ENCODE data around the gene ATP8B3.

Gene ATP8B3

GRCh38 chr19:1754018-1754635 lies 57.9 kb downstream of the ATP8B3 start:
- DNase-seq = no peak

DNA sequence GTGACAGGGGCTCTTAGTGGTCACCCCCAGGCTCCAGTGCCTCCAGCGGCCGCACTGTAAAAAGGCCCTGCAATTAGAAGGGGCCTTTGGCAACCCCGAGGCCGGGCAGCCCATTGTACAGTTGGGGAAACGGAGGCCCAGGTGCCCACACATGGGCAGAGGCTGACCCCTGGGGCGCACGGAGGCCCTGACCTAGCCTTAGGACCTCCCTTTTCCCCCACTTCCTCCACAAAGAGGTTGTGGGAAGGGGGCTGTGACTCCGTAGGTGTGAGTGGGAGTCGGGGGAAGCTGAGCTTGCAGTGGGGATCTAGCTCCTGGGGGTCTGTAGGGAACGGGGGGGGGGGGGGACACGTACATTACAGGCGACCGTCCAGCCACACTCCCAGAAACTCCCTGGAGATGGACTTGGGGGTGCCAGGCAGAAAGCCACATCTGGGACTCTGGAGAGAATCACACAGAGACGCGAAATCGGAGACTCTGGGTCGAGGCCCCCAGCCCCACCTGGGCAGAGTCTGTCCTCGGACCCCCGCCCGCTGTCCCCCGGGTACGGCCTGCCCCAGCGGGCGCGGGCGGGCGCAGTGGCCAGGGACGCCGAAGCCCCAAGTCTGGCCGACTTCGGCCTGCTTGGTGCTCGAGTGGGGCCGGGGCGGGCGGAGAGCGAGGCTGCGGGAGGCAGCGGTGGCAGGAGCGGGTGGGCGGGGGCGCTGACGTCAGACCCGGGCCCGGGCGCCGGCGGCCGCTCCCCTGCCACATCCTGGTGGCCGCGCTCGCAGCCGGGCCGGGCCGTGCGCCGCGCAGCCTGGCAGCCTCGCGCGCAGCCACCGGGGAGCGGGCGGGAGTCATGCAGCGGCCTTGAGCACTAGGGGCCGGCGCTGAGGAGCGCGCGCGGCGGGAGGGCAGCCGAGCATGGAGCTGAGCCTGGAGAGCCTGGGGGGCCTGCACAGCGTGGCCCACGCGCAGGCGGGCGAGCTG lies 59.0 kb downstream of the ATP8B3 start, which contains the start of gene ONECUT3:
Gene ONECUT3 (plus strand): TSS at position 750 of the 972 bp plus-strand sequence. CDS start 157 bp downstream, at position 907.
- DNase-seq = no peak

DNA sequence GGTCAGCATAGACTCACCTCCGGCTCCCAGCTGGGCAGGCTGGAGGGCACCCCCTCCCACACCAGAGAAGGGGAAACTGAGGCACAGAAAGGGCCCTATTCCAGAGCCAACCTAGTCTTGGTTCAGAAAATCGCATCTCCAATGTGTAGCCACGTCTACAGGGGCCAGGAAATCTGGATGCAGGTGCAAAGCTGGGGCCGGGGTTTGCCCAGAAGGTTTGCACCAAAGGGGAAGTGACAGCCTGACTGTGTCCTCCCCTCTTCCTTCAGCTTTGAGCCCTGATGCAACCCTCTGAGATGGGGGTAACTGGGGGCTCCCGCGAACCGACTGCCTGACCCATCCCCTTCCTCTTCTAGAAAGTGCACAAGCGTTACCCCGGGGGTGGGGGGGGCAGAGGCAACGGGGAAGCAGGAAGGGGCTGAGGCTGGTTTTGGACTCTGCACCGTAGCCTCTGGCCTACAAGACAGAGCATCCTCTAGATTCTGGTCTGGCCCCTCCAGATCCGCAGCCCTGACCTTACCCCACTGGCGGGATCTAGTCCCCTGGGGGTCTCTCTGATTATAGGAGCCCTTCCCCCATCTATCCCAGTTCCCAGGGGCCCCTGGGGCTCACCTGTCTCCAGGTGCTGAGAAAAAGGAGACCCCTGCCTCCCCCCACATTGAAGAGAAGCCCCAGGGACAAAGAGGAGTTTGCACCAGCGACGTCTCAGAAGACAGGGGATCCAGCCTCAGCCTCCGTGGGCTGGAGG lies 59.9 kb downstream of the ATP8B3 start:
- no peak for DNase-seq

GRCh38 chr19:1751367-1752008 lies 60.6 kb downstream of the ATP8B3 start:
- no peak for DNase-seq

DNA sequence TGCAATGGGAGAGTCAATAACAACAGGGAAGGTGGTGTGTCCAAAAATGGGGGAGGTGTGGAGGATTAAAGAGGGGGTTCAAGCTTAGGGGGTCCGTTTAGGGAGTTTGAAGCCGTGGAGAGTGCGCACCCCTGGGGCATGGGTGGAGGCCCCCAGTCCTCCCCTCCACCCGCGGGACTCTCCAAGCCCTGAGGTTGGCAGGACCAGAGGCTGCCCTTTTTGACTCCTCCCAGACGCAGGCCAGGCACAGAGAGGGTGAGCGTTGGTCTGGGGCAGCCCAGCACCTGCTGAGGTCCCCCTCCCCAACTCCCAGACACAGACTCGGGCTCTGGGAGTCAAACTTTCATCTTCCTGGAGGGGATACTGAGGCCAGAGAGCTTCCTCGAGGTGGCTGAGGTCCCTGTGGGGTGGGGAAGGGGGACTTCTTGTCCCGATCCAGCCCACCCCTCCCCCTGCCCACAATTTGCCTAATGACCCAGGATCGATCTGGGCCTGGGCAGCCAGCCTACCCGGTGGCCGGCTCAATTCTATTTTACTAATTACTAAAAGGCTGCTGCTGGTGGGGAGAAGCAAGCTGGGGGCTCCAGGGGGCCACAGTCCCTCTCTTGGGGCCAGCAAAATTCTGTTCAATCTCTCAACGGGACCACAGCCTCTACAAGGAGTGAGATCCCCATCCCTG lies 61.6 kb downstream of the ATP8B3 start:
- DNase-seq = no peak

DNA sequence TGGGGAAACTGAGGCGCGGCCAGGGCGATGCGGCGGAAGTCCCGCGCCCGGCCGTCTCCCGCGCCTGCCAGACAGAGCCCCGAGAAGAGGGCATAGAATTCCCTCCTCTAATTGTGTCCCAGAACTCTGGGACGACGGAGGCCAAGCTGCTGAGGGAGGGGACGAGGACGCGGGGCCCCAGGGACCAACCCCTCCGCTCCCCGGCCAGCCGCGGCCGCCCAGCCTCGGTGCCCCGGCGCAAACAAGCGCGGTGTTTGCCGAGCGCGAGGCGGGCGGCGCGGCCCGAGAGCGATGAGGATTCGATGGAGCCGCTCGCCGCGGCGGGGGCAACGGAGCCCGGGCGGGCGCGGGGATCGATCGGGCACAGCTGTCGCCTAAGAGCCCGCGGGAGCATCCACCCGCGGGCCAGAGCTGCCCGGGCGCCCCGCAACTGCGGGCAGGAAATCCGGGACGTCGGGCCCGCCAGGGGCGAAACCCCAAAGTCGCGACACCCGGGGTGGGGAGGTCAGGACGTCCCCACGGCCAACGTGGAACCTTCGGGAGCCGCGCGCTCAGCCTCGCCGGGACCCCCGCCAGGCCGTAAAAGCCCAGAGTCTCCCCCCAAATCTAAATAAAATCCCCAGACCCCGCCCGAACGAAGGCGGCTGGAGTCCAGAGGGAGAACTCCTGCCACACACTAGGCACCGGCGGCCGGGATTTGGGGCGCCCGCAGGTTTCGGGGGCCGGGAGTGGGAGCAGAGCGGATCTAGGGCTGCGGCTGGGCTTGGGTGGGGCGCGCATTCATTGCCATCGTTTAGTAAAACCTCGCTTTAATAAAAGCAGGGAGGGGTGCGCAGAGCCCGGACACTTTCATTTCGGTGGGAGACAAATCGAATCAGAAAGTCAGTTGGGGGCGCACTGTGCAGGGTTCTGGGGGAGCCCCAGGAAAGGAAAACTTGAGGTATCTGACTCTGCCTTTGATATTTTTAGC lies 62.4 kb downstream of the ATP8B3 start:
- no peak for DNase-seq

GRCh38 chr19:1748873-1749341 lies 63.2 kb downstream of the ATP8B3 start:
- no peak for DNase-seq

- no peak for DNase-seq
Observed at GRCh38 chr19:1748115-1748872, 63.8 kb downstream of the ATP8B3 start.

GRCh38 chr19:1747285-1748114 lies 64.6 kb downstream of the ATP8B3 start:
- DNase-seq = no peak

- no peak for DNase-seq
Observed at GRCh38 chr19:1746401-1747284, 65.4 kb downstream of the ATP8B3 start.

DNA sequence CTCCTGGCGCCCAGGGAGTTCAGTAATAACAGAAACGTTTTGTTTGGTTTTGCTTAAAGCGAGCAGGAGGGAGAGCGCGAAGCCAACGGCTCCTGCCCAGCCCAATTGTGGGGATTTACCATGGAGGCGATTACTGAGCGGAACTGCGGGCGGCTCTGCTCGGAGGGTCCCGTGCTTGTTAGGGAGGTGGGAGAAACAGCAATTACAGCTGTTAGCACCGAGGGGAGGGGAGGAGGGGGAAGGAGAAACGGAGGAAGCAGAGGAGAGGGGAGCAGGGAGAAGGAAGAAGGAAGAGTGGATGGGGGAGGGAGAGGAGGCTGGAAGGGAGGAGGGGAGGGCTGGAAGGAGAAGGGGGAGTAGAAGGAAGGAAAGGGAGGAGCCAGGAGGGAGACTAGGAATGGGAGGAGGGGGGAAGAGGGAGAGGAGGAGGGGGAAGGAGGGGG lies 66.5 kb downstream of the ATP8B3 start:
- DNase-seq = no peak

GRCh38 chr19:1744822-1745563 lies 67.1 kb downstream of the ATP8B3 start:
- DNase-seq = no peak

DNA sequence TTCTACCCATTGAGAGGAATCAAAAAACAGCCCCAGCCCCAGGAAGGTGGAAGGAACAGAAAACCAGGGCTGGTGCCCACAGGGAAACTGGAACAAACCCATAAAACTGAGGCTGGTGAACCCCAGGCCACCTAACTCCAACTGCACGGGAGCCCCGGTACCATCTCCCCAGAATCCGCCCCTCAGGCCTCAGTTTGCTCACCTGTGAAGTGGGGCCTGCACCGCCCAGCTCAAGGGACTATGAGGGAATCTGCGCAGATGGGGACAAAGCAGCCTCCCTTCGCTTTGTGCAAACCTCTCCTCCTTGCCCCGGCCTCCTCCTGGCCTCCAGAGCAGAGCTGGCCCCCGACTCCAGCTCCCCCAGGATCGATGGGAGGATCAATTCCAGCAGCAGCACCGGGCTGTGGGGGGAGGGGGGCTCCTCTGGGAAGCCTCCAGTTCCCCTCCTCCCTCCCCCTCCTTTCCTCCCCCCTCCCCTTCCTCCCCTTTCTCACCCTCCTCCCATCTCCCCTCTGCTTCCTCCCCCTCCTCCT lies 67.9 kb downstream of the ATP8B3 start:
- no peak for DNase-seq

DNA sequence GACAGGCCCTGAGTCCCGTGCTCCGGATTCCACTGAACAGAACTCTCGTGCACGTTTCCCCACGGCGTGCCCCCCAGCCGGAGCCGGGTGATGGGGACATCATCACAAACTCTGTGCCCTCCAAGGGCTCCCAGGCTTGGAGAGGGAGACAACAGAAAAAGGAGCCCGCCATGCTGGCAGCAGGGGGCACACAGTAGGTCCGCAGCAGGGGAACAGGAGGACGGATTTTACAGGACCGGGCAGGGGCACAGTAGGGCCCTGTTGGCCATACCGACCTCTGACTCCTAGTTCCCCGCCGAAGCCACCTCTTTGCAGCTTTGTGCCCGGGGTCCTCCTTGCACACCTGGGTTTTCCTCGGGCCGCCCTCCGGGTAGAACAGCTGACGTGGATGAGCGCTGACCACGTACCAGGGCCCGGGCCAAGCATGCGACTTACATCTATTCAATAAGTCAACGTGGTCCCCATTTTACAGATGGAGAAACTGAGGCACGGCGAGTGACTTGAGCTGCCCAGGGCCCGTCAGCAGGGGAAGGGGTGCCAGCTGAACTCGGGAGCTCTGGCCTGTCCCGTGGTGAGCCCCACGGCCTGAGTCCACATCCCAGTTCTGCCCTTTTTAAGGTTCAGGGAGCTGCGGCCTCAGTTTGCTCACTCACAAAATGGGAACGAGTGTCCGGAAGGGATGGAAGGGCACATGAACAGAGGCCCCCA lies 68.9 kb downstream of the ATP8B3 start:
- no peak for DNase-seq

DNA sequence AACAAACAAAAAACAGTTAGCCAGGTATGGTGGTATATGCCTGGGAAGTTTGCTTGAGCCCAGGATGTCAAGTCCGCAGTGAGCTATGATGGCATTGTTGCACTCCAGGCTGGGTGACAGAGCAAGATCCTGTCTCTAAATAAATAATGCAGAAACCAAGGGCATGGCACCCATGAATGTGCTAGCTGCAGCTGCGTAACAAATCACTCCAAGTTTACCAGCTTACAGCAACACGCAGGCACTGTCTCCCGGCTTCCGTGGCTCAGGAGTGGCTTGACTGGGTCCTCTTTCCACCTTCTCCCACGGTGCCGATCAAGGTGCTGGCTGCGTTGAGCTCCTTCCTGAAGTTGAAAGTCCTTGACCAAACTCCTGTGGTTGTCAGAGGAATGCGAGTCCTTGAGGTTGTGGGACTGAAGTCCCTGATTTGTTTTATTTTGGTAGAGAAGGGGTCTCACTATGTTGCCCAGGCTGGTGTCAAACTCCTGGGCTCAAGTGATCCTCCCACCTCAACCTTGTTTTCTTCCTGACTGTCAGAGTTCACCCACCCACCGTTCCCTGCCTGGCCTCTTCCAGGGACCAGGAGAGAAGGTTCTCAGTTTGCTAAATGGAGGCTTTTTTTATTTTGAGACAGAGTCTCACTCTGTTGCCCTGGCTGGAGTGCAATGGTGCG lies 72.0 kb downstream of the ATP8B3 start:
- no peak for DNase-seq

DNA sequence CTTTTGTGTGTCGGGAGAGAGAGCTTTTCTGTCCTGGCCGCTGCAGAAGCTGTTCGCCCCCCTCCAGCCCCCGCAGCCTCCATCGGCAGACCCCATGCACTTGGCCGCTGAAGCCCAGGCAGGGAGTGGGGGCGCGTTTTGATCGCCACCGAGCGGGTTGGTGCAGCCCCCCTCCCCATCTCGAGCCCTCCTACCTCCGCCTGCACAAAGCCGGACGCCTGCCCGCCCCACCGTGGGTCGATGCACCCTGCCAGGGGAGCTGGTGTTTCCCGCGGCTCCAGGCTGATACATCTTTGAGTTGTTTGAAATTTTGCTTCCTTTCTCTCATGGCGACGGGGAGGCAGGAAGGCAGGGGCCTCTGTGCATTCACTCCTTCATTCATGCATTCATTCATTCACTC lies 75.1 kb downstream of the ATP8B3 start:
- DNase-seq = no peak
